HepG2 (cell line): ENCODE results near the gene TUBG1. TPM values are rescaled to one million over a fixed set of nuclear protein-coding genes. Genes with fewer than 3 reads are reported as not detected.

Source experiments
- BHLHE40 ChIP-seq: IDR thresholded peaks from 2 replicates; pipeline ENCODE4 v1.6.1; 2011; ENCODE audit warnings: low read length, improper control_type of control experiment
- FOXK1 ChIP-seq: sonication (generic); formaldehyde crosslinking; IDR thresholded peaks from 2 replicates; pipeline ENCODE4 v1.4.0; 2020; ENCODE audit warnings: low read depth, missing genetic modification reagents, borderline replicate concordance
- GLI4 ChIP-seq: sonication (generic); formaldehyde crosslinking; IDR thresholded peaks from 2 replicates; pipeline ENCODE4 v1.5.1; 2020; ENCODE audit warnings: missing genetic modification reagents, mild to moderate bottlenecking, moderate library complexity, borderline replicate concordance
- GMEB1 ChIP-seq: sonication (generic); formaldehyde crosslinking; IDR thresholded peaks from 2 replicates; pipeline ENCODE4 v1.5.1; 2020; ENCODE audit warnings: missing genetic modification reagents, mild to moderate bottlenecking, borderline replicate concordance
- HCFC1 ChIP-seq: fragments of 150-350 bp; IDR thresholded peaks from 2 replicates; pipeline ENCODE4 v1.6.1; 2014; ENCODE audit warnings: low read depth, low read length
- ISX ChIP-seq: sonication (generic); formaldehyde crosslinking; conservative IDR thresholded peaks from 2 replicates; pipeline ENCODE4 v1.5.0; 2020; ENCODE audit warnings: missing genetic modification reagents
- MAFG ChIP-seq: sonication (generic); formaldehyde crosslinking; IDR thresholded peaks from 2 replicates; pipeline ENCODE4 v1.5.1; 2020; ENCODE audit warnings: mild to moderate bottlenecking, missing genetic modification reagents
- MTF1 ChIP-seq: sonication (generic); formaldehyde crosslinking; IDR thresholded peaks from 2 replicates; pipeline ENCODE4 v1.5.0; 2020; ENCODE audit warnings: missing genetic modification reagents
- NFIB ChIP-seq: sonication (generic); formaldehyde crosslinking; IDR thresholded peaks from 2 replicates; pipeline ENCODE4 v1.9.0; 2021; ENCODE audit warnings: missing genetic modification reagents, mild to moderate bottlenecking, borderline replicate concordance
- NR2F1 ChIP-seq, 2 experiments: fragments of 450-650 bp in 1 of 2; formaldehyde crosslinking in 1 of 2; IDR thresholded peaks; 2 replicates each; pipeline versions ENCODE4 v1.5.0 to v1.6.1; 2016 to 2020; ENCODE audit warnings: mild to moderate bottlenecking in 1 of 2, missing compliant biosample characterization in 1 of 2, missing genetic modification reagents in 1 of 2, moderate library complexity in 1 of 2
- PHF5A ChIP-seq: IDR thresholded peaks from one replicate; pipeline ENCODE4 v1.6.1; 2018; ENCODE audit warnings: low read depth, missing genetic modification reagents; ENCODE audit not compliant: unreplicated experiment
- REL ChIP-seq: sonication (generic); formaldehyde crosslinking; conservative IDR thresholded peaks from 2 replicates; pipeline ENCODE4 v1.8.0; 2022; ENCODE audit warnings: mild to moderate bottlenecking, missing genetic modification reagents, moderate library complexity
- SALL1 ChIP-seq: sonication (generic); formaldehyde crosslinking; IDR thresholded peaks from 2 replicates; pipeline ENCODE4 v1.8.0; 2022; ENCODE audit warnings: mild to moderate bottlenecking, missing genetic modification reagents
- SIX4 ChIP-seq: sonication (generic); formaldehyde crosslinking; IDR thresholded peaks from 2 replicates; pipeline ENCODE4 v1.4.0; 2020; ENCODE audit warnings: missing genetic modification reagents
- SSRP1 ChIP-seq: IDR thresholded peaks from 2 replicates; pipeline ENCODE4 v1.6.1; 2016; ENCODE audit warnings: control low read depth
- TAF1 ChIP-seq: sonication (generic); formaldehyde crosslinking; IDR thresholded peaks from 2 replicates; pipeline ENCODE4 v1.4.0; 2020; ENCODE audit warnings: missing genetic modification reagents
- THAP7 ChIP-seq: sonication (generic); formaldehyde crosslinking; IDR thresholded peaks from 2 replicates; pipeline ENCODE4 v1.8.1; 2023; ENCODE audit warnings: mild to moderate bottlenecking, missing genetic modification reagents
- TRIM22 ChIP-seq: fragments of 450-650 bp; IDR thresholded peaks from 2 replicates; pipeline ENCODE4 v1.6.1; 2017
- ZBTB20 ChIP-seq: sonication (generic); formaldehyde crosslinking; IDR thresholded peaks from 2 replicates; pipeline ENCODE4 v1.8.1; 2023; ENCODE audit warnings: missing genetic modification reagents, low read depth, mild to moderate bottlenecking, borderline replicate concordance
- ZBTB38 ChIP-seq: sonication (generic); formaldehyde crosslinking; IDR thresholded peaks from 2 replicates; pipeline ENCODE4 v1.5.1; 2020; ENCODE audit warnings: mild to moderate bottlenecking, missing genetic modification reagents
- ZNF180 ChIP-seq: sonication (generic); formaldehyde crosslinking; IDR thresholded peaks from 2 replicates; pipeline ENCODE4 v1.4.0; 2020; ENCODE audit warnings: low read depth, missing genetic modification reagents, borderline replicate concordance
- ZNF547 ChIP-seq: sonication (generic); formaldehyde crosslinking; IDR thresholded peaks from 2 replicates; pipeline ENCODE4 v1.5.1; 2020; ENCODE audit warnings: mild to moderate bottlenecking, missing genetic modification reagents
- ZNF652 ChIP-seq: IDR thresholded peaks from 2 replicates; pipeline ENCODE4 v1.6.1; 2016; ENCODE audit warnings: low read depth, borderline replicate concordance
- ZNF781 ChIP-seq: sonication (generic); formaldehyde crosslinking; IDR thresholded peaks from 2 replicates; pipeline ENCODE4 v1.5.1; 2020; ENCODE audit warnings: borderline replicate concordance, mild to moderate bottlenecking, missing genetic modification reagents; ENCODE audit errors: not compliant biosample characterization
- polyA plus RNA-seq, 8 experiments: library from polyadenylated mRNA; depleted of rRNA in 3 of 8; stranded (reverse) in 7 of 8; unstranded in 1 of 8; fragments of >200 nt; fragmentation: Illumina TruSeq in 4 of 8; extraction: Trizol in 4 of 8; gene quantifications; 2 replicates each; pipeline versions ENCODE4 v1.2.1 to v1.2.3, GENCODE V29; 2011 to 2016; ENCODE audit warnings: low read depth in 4 of 8, missing spikeins in 1 of 8, mixed read lengths in 1 of 8; ENCODE audit not compliant: insufficient read depth in 1 of 8
- total RNA-seq, 5 experiments: library from RNA; depleted of rRNA; stranded (reverse); fragments of >200 nt; fragmentation: Illumina TruSeq; extraction: Trizol; gene quantifications; 2 replicates each; pipeline ENCODE4 v1.2.3, GENCODE V29; 2016; ENCODE audit warnings: low read depth in 1 of 5
- TF ChIP-seq, protein P1 (sequence below): sonication (generic); formaldehyde crosslinking; IDR thresholded peaks from 2 replicates; pipeline ENCODE4 v1.4.0; 2020; ENCODE audit warnings: mild to moderate bottlenecking, low read depth, missing genetic modification reagents

The TUBG1 gene
- total and polyA plus RNA-seq, 2 of the 13 experiments (the other 11 are each of a cell fraction or from before 2014, with no cell fraction given), result 74.1 to 137 TPM

GRCh38 chr17:42577532-42578281 lies 31.8 kb upstream of the TUBG1 start, which contains the start of gene PSMC3IP (continued):
- TF ChIP-seq PHF5A (CRISPR knock-in tag) (peak; percentile 45), TAF1 (CRISPR knock-in tag) (peak; percentile 91), FOXK1 (CRISPR knock-in tag) (peak; percentile 63; the same call in 1 of the 2 replicates), GLI4 (CRISPR knock-in tag) (peak; percentile 84), ZNF652 (peak; percentile 31; the same call in 1 of the 2 replicates), HCFC1 (peak; percentile 56; the same call in 1 of the 2 replicates), BHLHE40 (peak; percentile 41; the same call in 1 of the 2 replicates), ISX (CRISPR knock-in tag) (0 out of 2 replicates have a peak, but pooled peaks have one; percentile 34), ZNF781 (CRISPR knock-in tag) (peak; percentile 55), NFIB (CRISPR knock-in tag) (no peak), THAP7 (CRISPR knock-in tag) (peak; percentile 76), ZBTB20 (peak; percentile 45; the same call in 1 of the 2 replicates), MTF1 (CRISPR knock-in tag) (peak; percentile 61; the same call in 1 of the 2 replicates), TRIM22 (no peak), SALL1 (CRISPR knock-in tag) (peak; percentile 86), ZBTB38 (CRISPR knock-in tag) (0 out of 2 replicates have a peak, but pooled peaks have one; percentile 29), SIX4 (peak; percentile 59; the same call in 1 of the 2 replicates), SSRP1 (CRISPR knock-in tag) (peak; percentile 42), ZNF547 (peak; percentile 90), REL (CRISPR knock-in tag) (no peak; the same call in 1 of the 2 replicates), ZNF180 (peak; percentile 21; the same call in 1 of the 2 replicates), NR2F1 (CRISPR knock-in tag; IDR thresholded peaks at IDR 0.05) (no peak), GMEB1 (CRISPR knock-in tag) (peak; percentile 79), MAFG (no peak)
- TF ChIP-seq, protein P1, sequence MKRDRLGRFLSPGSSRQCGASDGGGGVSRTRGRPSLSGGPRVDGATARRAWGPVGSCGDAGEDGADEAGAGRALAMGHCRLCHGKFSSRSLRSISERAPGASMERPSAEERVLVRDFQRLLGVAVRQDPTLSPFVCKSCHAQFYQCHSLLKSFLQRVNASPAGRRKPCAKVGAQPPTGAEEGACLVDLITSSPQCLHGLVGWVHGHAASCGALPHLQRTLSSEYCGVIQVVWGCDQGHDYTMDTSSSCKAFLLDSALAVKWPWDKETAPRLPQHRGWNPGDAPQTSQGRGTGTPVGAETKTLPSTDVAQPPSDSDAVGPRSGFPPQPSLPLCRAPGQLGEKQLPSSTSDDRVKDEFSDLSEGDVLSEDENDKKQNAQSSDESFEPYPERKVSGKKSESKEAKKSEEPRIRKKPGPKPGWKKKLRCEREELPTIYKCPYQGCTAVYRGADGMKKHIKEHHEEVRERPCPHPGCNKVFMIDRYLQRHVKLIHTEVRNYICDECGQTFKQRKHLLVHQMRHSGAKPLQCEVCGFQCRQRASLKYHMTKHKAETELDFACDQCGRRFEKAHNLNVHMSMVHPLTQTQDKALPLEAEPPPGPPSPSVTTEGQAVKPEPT (CRISPR knock-in tag), result no peak
